Vagina (tissue), 2 donors: Measurements from ENCODE around the gene CTSD.

Experiments used
- POLR2A ChIP-seq, 2 donors: fragments of 450-650 bp; IDR thresholded peaks; one replicate each; pipeline ENCODE4 v1.6.1; 2017; ENCODE audit warnings: antibody characterized with exemption in 2 of 2, mild to moderate bottlenecking in 2 of 2, moderate library complexity in 2 of 2
- POLR2AphosphoS5 ChIP-seq, 2 donors: sonication (generic); formaldehyde crosslinking; IDR thresholded peaks; one replicate each; pipeline ENCODE4 v1.9.0; 2017; ENCODE audit warnings: antibody characterized with exemption in 2 of 2, mild to moderate bottlenecking in 2 of 2, low read depth in 1 of 2; ENCODE audit not compliant: insufficient read depth in 1 of 2
- TF ChIP-seq, protein P1 (sequence below), 3 experiments: fragments of 450-650 bp in 2 of 3; fragments of 200-600 bp in 1 of 3; sonication (generic) in 1 of 3; IDR thresholded peaks; one replicate each; pipeline ENCODE4 v1.5.1; 2017 to 2019; ENCODE audit warnings: antibody characterized with exemption in 3 of 3, mild to moderate bottlenecking in 2 of 3, moderate library complexity in 2 of 3

DNA sequence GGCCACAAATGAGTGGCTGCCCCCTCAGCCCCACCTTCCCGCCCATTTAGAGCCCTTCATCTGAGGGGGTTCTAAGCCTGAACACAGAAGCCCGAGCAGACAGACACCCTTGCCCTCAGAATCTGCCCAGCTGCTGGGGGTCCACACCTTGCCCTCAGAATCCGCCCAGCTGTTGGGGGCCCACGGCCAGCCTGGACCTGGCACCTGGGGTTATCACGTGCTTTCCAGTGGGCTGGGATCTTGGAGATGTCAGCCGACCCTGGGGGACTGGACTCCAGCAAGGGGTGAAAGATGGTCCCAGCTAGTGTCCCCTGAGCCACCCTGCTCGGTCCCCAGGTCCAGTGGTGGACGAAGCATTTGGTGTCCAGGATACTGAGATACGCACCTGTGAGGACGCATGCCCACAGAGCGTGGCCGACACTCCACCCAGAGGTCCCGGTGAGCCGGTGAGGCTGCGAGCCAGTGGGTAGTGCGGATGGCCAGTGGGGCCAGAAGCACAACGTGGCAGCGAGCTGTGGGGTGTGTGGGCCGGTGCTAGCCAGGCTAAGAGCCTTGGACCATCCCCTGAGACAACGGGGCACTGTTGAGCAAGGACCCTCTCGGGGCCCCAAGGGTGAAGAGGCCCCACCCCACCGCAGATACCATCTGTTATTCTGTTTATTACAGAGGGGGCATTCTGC, 3.1 kb upstream of the CTSD start:
- TF ChIP-seq, protein P1, sequence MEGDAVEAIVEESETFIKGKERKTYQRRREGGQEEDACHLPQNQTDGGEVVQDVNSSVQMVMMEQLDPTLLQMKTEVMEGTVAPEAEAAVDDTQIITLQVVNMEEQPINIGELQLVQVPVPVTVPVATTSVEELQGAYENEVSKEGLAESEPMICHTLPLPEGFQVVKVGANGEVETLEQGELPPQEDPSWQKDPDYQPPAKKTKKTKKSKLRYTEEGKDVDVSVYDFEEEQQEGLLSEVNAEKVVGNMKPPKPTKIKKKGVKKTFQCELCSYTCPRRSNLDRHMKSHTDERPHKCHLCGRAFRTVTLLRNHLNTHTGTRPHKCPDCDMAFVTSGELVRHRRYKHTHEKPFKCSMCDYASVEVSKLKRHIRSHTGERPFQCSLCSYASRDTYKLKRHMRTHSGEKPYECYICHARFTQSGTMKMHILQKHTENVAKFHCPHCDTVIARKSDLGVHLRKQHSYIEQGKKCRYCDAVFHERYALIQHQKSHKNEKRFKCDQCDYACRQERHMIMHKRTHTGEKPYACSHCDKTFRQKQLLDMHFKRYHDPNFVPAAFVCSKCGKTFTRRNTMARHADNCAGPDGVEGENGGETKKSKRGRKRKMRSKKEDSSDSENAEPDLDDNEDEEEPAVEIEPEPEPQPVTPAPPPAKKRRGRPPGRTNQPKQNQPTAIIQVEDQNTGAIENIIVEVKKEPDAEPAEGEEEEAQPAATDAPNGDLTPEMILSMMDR (IDR thresholded peaks at IDR 0.05) = no peak
- TF ChIP-seq POLR2A (IDR thresholded peaks at IDR 0.05) (no peak), POLR2AphosphoS5 (IDR thresholded peaks at IDR 0.05; ENCODE audit: insufficient read depth in 1 of 2, low read depth in 1 of 2) (no peak)
